HepG2 (cell line): ENCODE measurements around the gene TPM1. TPM values are rescaled to one million over a fixed set of nuclear protein-coding genes. Genes with fewer than 3 reads are reported as not detected.

ENCODE experiments used
- HNRNPLL ChIP-seq: fragments of 200-400 bp; formaldehyde crosslinking; IDR thresholded peaks from 2 replicates; pipeline ENCODE4 v1.6.1; 2017; ENCODE audit warnings: mild to moderate bottlenecking, low read depth, low read length; ENCODE audit not compliant: poor library complexity, severe bottlenecking
- NCOR1 ChIP-seq: fragments of 200-600 bp; sonication (generic); IDR thresholded peaks from 2 replicates; pipeline ENCODE4 v1.7.0; 2017; ENCODE audit warnings: antibody characterized with exemption, low read length, borderline replicate concordance
- REPIN1 ChIP-seq: sonication (generic); formaldehyde crosslinking; IDR thresholded peaks from 2 replicates; pipeline ENCODE4 v1.8.0; 2022; ENCODE audit warnings: missing genetic modification reagents, low read depth, mild to moderate bottlenecking, borderline replicate concordance
- ZFX ChIP-seq: sonication (generic); formaldehyde crosslinking; IDR thresholded peaks from 2 replicates; pipeline ENCODE4 v1.4.0; 2020; ENCODE audit warnings: mild to moderate bottlenecking, low read depth, missing genetic modification reagents, moderate library complexity
- ZNF776 ChIP-seq: sonication (generic); formaldehyde crosslinking; IDR thresholded peaks from 2 replicates; pipeline ENCODE4 v1.4.0; 2020; ENCODE audit warnings: mild to moderate bottlenecking, missing genetic modification reagents
- polyA plus RNA-seq, 8 experiments: library from polyadenylated mRNA; depleted of rRNA in 3 of 8; stranded (reverse) in 7 of 8; unstranded in 1 of 8; fragments of >200 nt; fragmentation: Illumina TruSeq in 4 of 8; extraction: Trizol in 4 of 8; gene quantifications; 2 replicates each; pipeline versions ENCODE4 v1.2.1 to v1.2.3, GENCODE V29; 2011 to 2016; ENCODE audit warnings: low read depth in 4 of 8, missing spikeins in 1 of 8, mixed read lengths in 1 of 8; ENCODE audit not compliant: insufficient read depth in 1 of 8
- total RNA-seq, 5 experiments: library from RNA; depleted of rRNA; stranded (reverse); fragments of >200 nt; fragmentation: Illumina TruSeq; extraction: Trizol; gene quantifications; 2 replicates each; pipeline ENCODE4 v1.2.3, GENCODE V29; 2016; ENCODE audit warnings: low read depth in 1 of 5
- TF ChIP-seq, protein P1 (sequence below): IDR thresholded peaks from 2 replicates; pipeline ENCODE4 v1.6.1; 2016; ENCODE audit warnings: low read depth, borderline replicate concordance
- TF ChIP-seq, protein P2 (sequence below): sonication (generic); formaldehyde crosslinking; IDR thresholded peaks from 2 replicates; pipeline ENCODE4 v1.4.0; 2020; ENCODE audit warnings: missing genetic modification reagents
- TF ChIP-seq, protein P3 (sequence below): IDR thresholded peaks from 2 replicates; pipeline ENCODE4 v1.6.1; 2012; ENCODE audit warnings: low read length, improper control_type of control experiment
- TF ChIP-seq, protein P4 (sequence below): sonication (generic); formaldehyde crosslinking; IDR thresholded peaks from 2 replicates; pipeline ENCODE4 v1.9.0; 2022; ENCODE audit warnings: missing genetic modification reagents, mild to moderate bottlenecking, borderline replicate concordance
- TF ChIP-seq, protein P5 (sequence below): sonication (generic); formaldehyde crosslinking; IDR thresholded peaks from 2 replicates; pipeline ENCODE4 v1.4.0; 2020; ENCODE audit warnings: mild to moderate bottlenecking, low read depth, missing genetic modification reagents

Gene TPM1
- total and polyA plus RNA-seq, 2 of the 13 experiments (the other 11 are each of a cell fraction or from before 2014, with no cell fraction given), result 98.9 to 109 TPM

DNA sequence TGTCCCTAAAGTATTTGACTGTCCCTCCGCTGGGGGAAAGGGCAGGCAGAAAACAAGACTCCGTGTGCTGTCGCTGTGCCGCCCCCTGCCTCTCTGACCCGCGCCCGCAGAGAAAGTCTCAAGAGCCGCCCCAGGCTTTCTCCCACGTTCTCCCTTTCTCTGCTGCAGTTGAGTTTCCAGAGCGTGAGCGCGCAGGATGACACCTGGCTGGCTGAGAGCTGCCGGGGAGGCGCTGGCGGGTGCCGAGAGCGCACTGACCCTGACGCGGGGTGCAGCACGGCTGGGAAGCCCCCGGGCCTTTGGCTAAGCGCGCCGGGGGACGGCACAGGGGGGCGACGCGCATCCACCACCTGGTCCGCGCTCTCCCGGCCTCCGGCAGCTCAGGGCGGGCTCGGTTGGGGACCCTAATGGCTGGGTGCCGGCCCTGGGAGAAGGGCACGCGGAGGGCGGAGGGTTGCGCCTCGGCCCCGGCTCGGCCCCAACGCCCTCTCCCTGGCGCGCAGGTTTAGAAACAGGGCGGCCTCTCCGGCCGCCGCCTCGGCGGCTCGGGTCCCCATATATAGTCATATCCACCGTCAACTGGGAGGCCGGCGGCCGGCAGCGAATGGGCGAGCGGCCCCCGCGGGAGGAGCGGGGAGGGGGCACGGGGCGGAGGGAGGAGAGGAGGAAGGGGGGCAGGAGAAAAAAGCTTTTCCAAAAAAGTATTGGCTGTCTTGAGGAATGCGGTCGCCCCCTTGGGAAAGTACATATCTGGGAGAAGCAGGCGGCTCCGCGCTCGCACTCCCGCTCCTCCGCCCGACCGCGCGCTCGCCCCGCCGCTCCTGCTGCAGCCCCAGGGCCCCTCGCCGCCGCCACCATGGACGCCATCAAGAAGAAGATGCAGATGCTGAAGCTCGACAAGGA, at the start of gene TPM1 (continued):
- TF ChIP-seq, protein P1, sequence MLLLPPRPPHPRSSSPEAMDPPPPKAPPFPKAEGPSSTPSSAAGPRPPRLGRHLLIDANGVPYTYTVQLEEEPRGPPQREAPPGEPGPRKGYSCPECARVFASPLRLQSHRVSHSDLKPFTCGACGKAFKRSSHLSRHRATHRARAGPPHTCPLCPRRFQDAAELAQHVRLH, result 0 out of 2 replicates have a peak, but pooled peaks have one; percentile 39
- TF ChIP-seq, protein P2, sequence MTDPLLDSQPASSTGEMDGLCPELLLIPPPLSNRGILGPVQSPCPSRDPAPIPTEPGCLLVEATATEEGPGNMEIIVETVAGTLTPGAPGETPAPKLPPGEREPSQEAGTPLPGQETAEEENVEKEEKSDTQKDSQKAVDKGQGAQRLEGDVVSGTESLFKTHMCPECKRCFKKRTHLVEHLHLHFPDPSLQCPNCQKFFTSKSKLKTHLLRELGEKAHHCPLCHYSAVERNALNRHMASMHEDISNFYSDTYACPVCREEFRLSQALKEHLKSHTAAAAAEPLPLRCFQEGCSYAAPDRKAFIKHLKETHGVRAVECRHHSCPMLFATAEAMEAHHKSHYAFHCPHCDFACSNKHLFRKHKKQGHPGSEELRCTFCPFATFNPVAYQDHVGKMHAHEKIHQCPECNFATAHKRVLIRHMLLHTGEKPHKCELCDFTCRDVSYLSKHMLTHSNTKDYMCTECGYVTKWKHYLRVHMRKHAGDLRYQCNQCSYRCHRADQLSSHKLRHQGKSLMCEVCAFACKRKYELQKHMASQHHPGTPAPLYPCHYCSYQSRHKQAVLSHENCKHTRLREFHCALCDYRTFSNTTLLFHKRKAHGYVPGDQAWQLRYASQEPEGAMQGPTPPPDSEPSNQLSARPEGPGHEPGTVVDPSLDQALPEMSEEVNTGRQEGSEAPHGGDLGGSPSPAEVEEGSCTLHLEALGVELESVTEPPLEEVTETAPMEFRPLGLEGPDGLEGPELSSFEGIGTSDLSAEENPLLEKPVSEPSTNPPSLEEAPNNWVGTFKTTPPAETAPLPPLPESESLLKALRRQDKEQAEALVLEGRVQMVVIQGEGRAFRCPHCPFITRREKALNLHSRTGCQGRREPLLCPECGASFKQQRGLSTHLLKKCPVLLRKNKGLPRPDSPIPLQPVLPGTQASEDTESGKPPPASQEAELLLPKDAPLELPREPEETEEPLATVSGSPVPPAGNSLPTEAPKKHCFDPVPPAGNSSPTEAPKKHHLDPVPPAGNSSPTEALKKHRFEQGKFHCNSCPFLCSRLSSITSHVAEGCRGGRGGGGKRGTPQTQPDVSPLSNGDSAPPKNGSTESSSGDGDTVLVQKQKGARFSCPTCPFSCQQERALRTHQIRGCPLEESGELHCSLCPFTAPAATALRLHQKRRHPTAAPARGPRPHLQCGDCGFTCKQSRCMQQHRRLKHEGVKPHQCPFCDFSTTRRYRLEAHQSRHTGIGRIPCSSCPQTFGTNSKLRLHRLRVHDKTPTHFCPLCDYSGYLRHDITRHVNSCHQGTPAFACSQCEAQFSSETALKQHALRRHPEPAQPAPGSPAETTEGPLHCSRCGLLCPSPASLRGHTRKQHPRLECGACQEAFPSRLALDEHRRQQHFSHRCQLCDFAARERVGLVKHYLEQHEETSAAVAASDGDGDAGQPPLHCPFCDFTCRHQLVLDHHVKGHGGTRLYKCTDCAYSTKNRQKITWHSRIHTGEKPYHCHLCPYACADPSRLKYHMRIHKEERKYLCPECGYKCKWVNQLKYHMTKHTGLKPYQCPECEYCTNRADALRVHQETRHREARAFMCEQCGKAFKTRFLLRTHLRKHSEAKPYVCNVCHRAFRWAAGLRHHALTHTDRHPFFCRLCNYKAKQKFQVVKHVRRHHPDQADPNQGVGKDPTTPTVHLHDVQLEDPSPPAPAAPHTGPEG (CRISPR knock-in tag), result peak; percentile 67; the same call in 1 of the 2 replicates
- TF ChIP-seq, protein P3, sequence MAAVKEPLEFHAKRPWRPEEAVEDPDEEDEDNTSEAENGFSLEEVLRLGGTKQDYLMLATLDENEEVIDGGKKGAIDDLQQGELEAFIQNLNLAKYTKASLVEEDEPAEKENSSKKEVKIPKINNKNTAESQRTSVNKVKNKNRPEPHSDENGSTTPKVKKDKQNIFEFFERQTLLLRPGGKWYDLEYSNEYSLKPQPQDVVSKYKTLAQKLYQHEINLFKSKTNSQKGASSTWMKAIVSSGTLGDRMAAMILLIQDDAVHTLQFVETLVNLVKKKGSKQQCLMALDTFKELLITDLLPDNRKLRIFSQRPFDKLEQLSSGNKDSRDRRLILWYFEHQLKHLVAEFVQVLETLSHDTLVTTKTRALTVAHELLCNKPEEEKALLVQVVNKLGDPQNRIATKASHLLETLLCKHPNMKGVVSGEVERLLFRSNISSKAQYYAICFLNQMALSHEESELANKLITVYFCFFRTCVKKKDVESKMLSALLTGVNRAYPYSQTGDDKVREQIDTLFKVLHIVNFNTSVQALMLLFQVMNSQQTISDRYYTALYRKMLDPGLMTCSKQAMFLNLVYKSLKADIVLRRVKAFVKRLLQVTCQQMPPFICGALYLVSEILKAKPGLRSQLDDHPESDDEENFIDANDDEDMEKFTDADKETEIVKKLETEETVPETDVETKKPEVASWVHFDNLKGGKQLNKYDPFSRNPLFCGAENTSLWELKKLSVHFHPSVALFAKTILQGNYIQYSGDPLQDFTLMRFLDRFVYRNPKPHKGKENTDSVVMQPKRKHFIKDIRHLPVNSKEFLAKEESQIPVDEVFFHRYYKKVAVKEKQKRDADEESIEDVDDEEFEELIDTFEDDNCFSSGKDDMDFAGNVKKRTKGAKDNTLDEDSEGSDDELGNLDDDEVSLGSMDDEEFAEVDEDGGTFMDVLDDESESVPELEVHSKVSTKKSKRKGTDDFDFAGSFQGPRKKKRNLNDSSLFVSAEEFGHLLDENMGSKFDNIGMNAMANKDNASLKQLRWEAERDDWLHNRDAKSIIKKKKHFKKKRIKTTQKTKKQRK, result no peak
- TF ChIP-seq ZNF776 (CRISPR knock-in tag) (0 out of 2 replicates have a peak, but pooled peaks have one; percentile 3), REPIN1 (CRISPR knock-in tag) (peak; percentile 56; the same call in 1 of the 2 replicates), ZFX (CRISPR knock-in tag) (peak; percentile 56), HNRNPLL (peak; percentile 62), NCOR1 (no peak)
- TF ChIP-seq, protein P4, sequence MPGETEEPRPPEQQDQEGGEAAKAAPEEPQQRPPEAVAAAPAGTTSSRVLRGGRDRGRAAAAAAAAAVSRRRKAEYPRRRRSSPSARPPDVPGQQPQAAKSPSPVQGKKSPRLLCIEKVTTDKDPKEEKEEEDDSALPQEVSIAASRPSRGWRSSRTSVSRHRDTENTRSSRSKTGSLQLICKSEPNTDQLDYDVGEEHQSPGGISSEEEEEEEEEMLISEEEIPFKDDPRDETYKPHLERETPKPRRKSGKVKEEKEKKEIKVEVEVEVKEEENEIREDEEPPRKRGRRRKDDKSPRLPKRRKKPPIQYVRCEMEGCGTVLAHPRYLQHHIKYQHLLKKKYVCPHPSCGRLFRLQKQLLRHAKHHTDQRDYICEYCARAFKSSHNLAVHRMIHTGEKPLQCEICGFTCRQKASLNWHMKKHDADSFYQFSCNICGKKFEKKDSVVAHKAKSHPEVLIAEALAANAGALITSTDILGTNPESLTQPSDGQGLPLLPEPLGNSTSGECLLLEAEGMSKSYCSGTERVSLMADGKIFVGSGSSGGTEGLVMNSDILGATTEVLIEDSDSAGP (CRISPR knock-in tag), result peak; percentile 49; the same call in 1 of the 2 replicates
- TF ChIP-seq, protein P5, sequence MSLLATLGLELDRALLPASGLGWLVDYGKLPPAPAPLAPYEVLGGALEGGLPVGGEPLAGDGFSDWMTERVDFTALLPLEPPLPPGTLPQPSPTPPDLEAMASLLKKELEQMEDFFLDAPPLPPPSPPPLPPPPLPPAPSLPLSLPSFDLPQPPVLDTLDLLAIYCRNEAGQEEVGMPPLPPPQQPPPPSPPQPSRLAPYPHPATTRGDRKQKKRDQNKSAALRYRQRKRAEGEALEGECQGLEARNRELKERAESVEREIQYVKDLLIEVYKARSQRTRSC (CRISPR knock-in tag), result no peak
